ENCODE results near the gene MACROH2A1.

MACROH2A1 gene

DNA sequence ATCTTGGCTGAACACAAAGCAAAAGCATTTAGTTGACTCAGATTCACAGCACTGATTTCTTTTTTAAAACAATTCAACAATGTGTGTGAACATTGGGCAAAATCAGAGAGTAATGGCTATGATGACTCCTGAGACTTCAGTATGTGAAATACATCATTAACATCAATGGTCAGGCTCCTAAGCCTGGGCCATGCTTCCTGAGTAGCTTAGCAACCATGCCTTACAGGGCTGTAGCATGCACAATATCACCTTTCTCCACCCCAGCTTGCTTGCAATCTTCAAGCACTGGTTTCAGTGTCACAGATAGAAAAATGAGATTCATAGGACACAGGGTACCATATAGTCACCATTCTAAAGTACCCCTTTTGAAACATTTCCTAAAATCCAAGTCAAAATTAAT lies 41.3 kb downstream of the MACROH2A1 start:
- in situ Hi-C loops (cut with MboI; ENCODE audit: low sequenced_read_pairs): no loop called here

DNA sequence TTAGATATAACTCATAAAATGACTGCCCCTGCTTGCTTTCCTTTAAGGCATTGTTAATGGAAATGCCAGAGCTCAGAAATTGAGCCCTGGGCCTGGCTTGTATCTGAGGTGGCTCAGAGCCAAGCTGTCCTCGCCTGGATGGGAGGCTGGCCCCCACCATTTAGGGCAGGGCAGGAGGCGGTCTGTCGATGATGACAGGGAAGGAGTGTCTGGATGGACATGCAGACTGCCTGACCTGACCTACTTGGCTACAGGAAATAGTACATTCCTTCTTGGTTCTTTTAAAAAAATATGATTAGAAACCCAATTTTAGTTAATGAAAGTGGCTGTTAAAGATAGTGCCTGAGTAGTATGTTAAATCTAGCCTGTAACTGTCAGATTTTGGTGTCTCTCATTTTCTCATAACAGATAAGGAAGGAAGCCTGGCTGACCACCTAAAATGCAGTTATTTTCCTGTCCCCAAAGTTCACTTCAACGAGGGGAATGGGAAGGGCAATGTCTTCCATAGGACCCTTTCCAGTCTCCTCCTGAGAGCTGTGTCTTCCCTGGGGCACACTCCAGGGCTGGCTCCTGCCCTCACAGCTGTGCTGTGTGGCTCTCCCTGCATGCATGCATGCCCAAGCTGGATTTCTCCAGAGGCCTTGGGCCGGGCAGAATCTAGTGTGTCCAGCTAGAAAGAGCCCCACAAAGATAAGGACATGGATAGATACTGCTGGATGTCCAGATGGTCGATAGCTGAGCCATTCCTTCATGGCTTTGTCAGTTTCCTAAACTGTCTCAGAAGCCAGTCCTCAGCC lies 42.3 kb downstream of the MACROH2A1 start:
- in situ Hi-C loops (cut with MboI; ENCODE audit: low sequenced_read_pairs): no loop called here

DNA sequence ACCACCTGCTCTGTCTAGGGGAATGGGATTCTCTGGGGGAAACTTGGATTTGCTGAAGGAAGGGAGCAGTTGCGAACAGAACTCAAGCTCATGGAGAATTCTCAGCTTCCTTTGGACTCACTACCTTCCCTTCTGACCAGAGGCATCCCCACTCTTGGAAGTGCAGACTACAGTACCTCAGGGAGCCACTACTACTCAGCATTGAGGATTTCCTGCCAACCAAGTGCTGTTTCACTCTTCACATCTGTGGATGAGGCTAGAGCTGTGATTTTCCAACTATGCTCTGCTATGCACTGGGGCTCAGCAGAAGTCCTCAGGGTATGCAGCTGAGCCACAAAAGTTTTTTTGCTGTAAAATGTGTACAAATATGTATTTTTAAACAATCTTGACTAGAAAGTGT lies 43.9 kb downstream of the MACROH2A1 start:
- in situ Hi-C loops (cut with MboI; ENCODE audit: low sequenced_read_pairs): no loop called here

DNA sequence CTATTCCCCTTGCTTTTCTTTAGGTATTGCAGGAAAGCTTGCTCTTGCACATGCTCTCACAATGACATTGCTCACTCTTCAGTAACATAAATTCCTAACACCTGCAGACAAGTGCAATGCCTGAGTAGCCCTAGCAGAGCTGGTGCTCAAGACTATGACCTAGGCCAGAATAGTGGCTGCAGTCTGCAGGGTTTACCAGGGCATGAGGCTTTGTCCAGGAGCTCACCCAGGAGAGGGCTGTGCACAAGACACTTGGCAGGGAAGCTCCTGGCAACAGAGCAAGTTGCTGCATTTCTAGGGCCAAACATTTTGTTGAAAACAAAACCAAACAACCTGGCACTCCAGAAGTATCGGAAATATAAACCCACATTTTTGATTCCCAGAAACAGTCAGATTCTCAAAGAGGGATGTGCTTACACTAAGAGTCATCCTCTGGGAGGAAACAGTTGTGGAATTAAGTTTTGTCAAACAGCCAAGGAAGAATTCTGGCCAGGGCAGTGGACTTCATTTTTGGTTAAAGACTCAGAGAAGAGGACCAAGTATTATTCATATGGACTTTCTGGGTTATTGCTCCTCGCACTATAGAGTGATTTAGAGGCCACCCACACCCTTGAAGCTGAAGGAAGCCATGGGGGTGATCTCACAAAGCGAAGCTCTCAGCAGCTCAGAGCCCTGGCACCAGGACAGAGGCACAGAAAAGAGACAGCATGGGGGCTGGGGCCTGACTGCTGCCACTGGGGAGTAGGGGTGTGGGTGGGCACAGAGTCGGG lies 44.9 kb downstream of the MACROH2A1 start:
- in situ Hi-C loops (cut with MboI; ENCODE audit: low sequenced_read_pairs): no loop called here

DNA sequence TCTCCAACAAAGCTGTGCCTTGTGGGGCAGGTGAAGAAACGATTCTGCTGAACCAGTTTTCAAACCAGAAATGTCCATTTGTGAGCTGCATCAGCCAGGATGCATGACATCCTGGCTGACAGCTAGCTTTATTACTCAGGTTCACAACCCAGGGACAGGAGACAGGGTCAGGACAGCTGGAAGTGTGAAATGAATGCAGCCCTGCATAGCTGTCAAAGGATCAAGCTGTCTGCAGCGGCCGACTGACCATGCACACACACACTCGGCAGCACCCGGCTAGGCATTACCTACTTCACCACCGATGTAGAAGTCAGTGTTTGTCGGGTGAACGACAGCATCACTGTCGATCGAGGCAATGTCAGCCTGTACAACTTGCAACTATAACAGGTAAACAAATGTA lies 48.5 kb downstream of the MACROH2A1 start:
- in situ Hi-C loops (cut with MboI; ENCODE audit: low sequenced_read_pairs): no loop called here

DNA sequence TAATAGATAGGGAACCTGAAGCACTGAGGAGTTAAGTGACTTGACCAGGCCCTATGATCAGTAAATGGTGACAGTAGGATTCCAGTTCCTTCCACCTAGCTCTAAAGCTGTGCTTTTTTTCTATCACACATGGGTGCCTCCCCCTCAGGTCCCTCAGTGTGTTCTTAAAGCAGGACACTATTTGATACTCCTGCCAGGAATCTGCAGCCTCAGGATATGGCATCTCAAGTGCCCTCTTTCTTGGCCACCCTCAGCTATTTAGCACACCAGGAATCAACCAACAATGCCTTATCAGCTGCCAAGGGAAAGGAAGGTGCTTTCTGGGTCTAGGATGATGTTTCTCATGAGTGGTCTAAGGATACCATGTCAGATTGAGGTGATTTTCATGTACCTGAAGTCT lies 49.1 kb downstream of the MACROH2A1 start:
- in situ Hi-C loops (cut with MboI; ENCODE audit: low sequenced_read_pairs): no loop called here

DNA sequence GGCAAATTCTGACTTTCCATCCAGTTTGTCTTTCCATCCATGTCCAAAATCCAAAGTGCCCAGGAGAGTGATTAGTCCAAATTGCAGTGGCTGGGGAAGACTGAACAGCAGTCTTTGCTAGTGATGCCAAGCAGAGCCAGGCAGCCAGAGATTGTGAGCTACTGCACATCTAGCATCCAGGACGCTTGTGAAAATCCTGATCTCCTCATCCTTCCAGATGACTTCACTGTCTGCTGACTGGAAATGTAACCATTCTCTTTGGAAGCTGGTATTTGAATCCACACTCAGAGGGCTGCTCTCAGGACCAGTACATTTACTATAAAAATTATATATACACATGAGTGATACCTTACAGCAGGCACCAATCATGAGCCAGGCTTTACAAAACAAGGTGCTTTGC lies 49.6 kb downstream of the MACROH2A1 start:
- in situ Hi-C loops (cut with MboI; ENCODE audit: low sequenced_read_pairs): no loop called here

DNA sequence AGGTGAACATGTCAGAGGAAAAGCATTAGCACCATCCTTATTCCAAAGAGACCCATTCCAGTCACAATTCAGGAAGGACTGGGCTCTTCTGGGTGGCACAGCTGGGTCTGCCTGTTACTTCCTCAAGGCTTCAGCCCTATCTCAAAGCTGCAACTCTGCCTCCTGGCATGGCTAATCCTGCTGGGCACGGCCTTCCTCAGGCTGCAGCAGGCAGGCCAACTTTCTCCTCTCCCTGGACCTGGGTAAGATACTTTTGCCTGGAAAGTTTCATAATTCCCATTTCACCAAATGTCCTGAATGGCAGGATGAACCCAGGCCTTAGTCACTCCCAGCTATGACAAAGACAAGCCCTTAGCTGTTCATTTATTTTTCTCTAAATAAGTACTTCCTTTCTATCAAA lies 50.1 kb downstream of the MACROH2A1 start:
- in situ Hi-C loops (cut with MboI; ENCODE audit: low sequenced_read_pairs): no loop called here

DNA sequence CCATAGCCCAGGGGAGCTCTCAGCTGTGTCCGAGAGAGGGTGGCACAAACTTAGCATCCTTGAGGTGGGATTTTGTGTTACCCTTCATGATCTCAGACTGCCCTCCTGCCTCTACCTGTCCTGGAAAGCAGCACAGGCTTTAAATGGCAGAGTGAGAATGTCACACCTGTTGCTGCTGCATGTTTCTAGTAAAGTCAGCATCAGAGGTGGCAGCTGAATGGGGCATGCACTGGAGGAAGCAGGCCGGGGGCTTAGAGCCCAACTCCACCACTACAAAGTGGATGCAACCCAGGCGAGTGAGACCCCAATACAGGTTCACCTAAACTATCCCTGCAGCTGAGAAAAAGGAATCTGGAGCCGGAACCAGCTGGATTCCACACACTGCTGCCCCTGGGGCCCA lies 51.6 kb downstream of the MACROH2A1 start:
- in situ Hi-C loops (cut with MboI; ENCODE audit: low sequenced_read_pairs): no loop called here

DNA sequence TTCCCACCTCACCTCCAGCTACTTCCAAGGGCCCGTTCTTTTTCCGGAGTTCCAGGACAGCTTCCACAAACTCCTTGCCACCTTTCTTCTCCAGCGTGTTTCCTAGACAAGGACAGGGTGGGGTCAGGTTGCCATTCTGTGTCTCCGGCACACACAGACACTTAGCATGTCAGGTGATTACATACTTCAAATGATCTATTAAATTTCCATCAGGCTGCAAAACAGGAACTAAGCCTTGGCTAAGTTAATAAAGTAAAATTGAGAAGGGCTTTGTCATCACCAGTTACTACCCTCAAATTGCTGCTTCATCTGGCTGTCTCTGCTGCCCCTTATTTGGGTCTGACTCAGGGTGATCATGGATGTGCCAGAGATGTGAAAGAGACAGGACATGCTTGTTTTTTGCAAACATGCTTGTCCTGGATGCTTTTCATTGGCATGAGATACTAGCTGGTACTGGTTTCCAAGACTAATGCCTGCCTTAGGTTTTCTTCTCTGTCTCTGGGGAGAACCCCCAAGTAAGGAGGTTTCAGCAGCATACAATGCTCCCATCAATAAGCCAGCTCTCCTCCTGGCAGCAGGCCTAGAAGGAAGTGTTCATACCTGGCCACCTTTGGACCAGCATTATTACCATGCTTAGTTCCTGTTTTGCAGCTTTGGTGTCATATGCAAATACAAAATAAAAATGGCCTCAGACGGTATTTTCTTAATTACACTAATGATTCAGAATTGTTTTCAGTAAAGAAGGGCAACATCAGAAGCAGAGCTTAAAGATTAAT lies 52.9 kb downstream of the MACROH2A1 start:
- in situ Hi-C loops (cut with MboI; ENCODE audit: low sequenced_read_pairs): no loop called here

DNA sequence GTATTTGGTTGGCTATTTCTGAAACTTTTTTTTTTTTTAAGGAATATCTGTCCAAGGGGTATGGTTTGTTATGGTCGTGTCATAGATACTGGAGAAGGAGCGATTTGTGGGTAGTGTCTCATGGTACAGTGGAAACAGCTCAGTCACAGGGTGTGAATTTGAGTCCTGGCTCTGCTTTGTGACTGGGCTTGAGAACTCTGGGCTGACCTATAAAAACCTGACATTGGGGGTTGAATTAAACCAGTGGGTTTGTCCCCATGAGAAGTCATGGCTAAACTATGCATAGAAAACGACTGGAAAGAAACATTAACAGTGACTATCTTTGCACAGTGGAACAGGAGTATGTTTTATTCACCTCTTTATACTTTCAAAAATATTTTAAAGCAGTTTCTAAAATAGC lies 54.7 kb downstream of the MACROH2A1 start:
- in situ Hi-C loops (cut with MboI; ENCODE audit: low sequenced_read_pairs): no loop called here

DNA sequence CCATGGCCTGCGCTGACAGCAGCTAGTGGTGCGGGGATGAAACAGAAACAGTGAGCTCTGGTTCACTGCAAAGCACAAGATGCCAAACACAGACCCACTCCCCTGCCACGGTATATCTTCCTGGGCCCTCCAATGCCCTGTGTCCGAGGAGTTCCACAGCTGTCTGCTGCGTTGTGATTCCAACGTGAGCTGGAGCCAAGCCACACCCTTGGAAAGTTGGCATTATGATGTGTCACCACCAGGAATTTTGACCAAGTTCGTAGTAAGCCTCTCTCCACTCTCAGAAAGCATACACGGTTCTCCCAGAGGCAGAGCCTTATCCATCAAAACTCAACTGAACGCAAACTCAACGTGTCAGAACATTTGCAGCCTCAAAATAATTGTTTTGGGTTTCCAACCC lies 55.6 kb downstream of the MACROH2A1 start:
- in situ Hi-C loops (cut with MboI; ENCODE audit: low sequenced_read_pairs): no loop called here

DNA sequence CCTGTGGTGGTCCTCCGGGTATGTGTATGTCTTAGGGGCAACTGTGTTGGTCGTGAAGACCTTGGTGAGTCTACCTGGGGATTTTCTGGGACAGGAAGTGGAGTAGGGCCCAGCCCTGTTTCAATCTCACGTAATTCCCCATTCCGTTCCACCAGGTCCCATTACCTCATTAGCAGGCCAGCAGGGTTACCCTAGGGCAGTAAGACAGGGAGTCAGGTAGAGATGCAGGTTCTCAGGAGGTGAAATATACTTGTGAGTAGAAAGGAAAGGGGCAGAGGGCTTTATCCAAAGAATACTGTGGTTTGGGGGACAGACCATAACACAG lies 56.5 kb downstream of the MACROH2A1 start:
- in situ Hi-C loops (cut with MboI; ENCODE audit: low sequenced_read_pairs): no loop called here

DNA sequence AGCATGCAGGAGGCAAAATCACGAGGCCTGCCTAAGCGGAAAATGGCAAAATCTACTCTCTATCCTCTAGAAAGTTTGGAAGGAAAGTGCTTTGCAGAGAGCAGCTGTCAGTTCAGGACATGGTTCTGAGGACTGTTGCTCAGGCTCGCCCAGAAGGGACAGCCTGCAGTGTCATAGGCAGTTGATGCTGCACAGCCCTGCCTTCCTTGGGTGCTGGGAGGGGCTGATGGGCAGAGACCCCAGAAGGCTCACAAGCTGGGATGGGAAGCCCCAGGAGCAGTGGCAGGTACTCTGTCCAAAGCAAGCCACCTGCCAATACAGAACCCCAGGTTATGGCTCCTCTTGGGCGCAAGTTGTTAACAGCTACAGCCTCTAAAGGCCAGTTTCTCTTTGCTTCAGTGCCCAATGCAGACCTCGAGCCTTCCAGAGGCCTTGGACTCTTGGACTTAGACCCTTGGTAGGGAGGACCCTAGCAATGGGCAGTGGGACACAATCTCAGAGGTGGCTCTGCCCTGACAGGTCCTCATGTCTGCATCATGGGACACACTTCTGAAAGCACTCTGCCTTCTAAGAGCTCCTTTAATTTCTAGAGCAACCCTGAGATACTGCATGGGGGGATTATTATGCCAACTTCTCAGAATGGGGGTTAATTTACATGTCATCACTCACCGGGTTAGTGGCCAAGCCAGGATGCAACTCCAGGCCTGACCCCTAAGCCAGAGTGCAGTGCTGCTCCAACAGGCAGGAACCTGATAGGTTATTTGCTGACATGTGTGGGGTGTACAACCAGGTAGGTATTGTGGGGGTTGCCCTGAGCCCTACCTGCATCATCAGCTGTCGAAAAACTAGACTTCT lies 57.1 kb downstream of the MACROH2A1 start:
- in situ Hi-C loops (cut with MboI; ENCODE audit: low sequenced_read_pairs): no loop called here

DNA sequence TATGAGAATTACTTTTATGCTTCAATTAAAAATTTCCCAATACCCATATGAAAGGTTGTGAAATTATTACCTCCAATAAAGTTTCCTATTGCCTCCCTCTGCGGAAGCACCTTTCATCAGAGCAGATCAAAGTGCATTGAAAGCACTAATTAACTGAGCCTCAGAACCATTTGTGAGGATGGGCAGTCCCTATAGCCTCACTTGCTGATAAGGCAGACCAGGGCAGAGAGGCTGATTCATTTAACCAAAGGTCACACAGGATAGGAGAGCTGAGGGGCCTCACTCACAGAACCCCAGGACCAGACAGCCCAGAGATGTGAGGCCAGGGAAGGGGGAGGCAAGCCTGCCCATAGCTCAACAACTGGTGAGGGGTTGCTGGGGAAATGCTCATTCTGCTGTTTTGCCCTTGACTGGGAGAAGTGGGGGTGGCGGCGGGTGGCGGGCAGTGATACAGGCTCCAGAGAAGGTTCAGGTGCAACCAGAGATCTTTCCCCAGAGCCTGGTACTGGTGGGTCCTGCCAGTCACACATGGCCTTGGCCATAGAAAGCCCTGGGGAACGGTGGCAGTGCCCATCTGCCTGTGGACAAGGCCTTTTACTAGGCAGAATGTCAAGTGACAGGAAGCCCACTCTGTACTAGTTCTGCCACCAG lies 57.9 kb downstream of the MACROH2A1 start:
- in situ Hi-C loops (cut with MboI; ENCODE audit: low sequenced_read_pairs): no loop called here

DNA sequence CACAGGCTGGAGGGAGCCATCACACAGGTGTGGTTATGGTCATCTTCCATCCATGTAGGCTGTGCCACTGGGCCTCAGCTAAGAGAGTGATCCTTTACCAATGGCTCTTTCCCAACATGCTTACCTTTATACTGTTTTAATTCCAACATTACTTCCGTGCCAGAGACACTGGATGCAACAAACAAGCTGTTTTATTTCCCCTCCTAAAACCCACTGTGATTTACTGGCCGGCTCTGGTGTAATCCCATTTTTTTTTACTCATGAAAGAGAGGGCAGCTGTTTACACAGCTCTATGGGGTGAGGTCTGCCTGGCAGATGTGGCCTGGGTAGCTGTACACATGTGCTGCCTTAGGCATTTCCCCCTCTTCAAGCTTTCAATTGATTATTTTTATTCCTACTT lies 58.5 kb downstream of the MACROH2A1 start:
- in situ Hi-C loops (cut with MboI; ENCODE audit: low sequenced_read_pairs): no loop called here

DNA sequence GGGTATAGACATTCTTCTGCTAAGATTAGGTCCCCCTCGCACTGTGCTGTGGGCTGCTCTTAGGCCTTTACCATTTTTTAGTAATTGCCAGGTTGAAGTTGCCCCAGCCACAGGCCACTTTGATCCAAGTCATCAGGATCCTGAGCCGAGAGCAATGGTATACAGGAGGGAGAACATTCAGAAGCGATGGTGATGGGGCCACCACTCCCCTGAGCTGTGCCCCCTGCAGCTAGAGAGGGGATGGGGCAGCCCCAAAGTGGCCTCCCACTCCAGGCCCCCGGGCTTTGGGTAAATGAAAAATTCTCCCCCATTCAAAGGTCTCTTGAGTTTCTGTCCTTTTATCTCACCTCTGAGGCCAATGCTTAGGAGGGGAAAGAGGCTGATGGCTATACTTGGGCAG lies 59.4 kb downstream of the MACROH2A1 start:
- in situ Hi-C loops (cut with MboI; ENCODE audit: low sequenced_read_pairs): no loop called here

DNA sequence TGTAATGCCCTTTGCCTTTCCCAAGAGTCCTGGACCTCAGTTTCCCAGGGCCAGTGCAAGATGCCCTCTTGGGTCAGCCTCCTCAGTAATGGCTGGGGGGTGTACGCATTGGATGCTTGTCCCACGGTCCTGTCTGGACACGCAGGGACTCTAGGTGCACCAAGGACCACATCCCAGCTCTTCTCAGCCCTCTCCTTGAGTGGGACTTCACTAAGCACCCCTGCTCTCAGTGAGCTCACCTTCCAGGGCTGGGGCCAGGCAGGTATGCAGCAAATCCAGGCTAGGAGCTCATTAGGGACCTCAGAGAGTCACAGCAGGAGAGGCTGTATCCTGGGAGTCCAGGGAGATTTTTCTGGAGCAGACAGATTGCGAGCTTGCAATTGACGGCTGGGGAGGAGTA lies 59.8 kb downstream of the MACROH2A1 start:
- in situ Hi-C loops (cut with MboI; ENCODE audit: low sequenced_read_pairs): no loop called here

DNA sequence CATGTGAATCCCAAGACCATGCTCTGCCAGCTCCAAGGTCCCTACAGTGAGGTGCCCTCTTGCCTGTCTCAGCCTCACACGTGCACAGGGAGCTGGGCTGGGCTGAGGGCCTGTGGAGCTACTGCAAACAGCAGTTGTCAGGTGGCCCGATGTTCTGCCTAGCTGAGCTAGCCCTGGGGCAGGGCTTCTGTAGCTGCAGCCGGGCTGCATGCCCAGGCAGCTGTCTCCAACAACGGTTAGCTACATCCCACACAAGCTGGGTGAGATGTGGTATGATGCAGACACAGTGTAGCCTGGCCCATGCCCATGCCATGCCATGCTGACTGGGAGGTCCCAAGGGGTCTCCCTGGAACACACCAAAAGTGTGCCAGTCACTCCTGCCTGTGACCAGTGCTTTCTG lies 62.0 kb downstream of the MACROH2A1 start:
- in situ Hi-C loops (cut with MboI; ENCODE audit: low sequenced_read_pairs): no loop called here

DNA sequence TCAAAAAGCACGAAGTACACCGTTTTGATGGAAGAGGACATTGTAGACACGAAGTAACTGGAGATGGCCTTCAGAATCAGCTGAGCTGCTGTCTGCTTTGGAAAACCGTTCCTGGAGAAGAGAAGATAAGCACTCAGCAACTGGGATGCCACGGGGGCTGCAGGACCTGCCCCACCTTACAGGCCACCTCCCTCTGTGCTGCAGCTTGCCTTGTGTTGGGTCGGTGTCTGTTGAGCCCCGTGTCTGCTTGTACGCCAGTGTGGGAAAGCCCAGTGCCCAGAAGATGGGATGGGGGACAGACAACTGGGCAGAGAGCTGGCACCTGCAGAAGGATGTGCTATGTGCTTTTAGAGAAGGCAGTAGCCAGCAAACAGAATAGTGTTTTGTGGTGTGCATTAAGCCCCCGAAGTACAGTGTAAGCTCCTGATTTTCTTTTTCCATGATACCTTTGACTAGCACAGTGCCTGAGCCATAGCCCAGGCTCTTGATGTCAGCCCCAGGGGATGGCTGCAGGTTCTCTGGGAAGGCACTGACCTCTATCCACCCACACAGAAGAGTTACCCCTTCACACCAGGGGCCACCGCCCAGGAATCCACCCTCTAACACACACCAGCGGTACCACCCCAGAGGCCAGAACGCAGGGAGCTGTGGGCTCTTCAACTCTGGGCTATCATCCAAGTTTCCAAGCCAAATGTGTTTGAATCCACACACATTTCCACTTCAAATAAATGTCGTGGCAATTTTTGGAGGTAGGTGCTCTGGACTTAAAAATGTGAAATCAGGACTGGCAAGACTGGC lies 63.8 kb downstream of the MACROH2A1 start:
- in situ Hi-C loops (cut with MboI; ENCODE audit: low sequenced_read_pairs): no loop called here

Data from HL-60/S4 (cell line).